ENCODE results near the gene CCL20.
"Not testable (repeated sequence)": the region's sequence is repeated elsewhere in the genome, so short reads cannot be mapped to it uniquely, and the experiment has no call there.

CCL20 gene

GRCh38 chr2:227813562-227814353, at the start of gene CCL20:
CCL20 (plus strand) TSS chr2:227813842; CDS start chr2:227813912, 70 bp downstream.
- no peak for DNase-seq

GRCh38 chr2:227765788-227766372, 47.8 kb upstream of the CCL20 start:
- DNase-seq = no peak

- peak; percentile 60 for DNase-seq
These were observed 47.2 kb upstream of the CCL20 start for GRCh38 chr2:227766373-227766883.

GRCh38 chr2:227767830-227768229, 45.8 kb upstream of the CCL20 start:
- DNase-seq = no peak

- no peak for DNase-seq
These were observed 41.4 kb upstream of the CCL20 start for GRCh38 chr2:227772197-227772661.

- no peak for DNase-seq
These were observed 40.7 kb upstream of the CCL20 start for GRCh38 chr2:227772932-227773331.

- DNase-seq = no peak
These were observed 39.5 kb upstream of the CCL20 start for GRCh38 chr2:227774011-227774624.

GRCh38 chr2:227774895-227775842, 38.5 kb upstream of the CCL20 start:
- DNase-seq = no peak

- DNase-seq = no peak
These were observed 32.5 kb upstream of the CCL20 start for GRCh38 chr2:227780981-227781615.

- no peak for DNase-seq
These were observed 31.8 kb upstream of the CCL20 start for GRCh38 chr2:227781841-227782240.

GRCh38 chr2:227782804-227783203, 30.8 kb upstream of the CCL20 start:
- DNase-seq = no peak

- peak; percentile 31 for DNase-seq
These were observed 30.1 kb upstream of the CCL20 start for GRCh38 chr2:227783404-227784138.

GRCh38 chr2:227785293-227785692, 28.3 kb upstream of the CCL20 start:
- no peak for DNase-seq

- DNase-seq = no peak
These were observed 25.1 kb upstream of the CCL20 start for GRCh38 chr2:227788561-227789018.

GRCh38 chr2:227789803-227790202, 23.8 kb upstream of the CCL20 start:
- no peak for DNase-seq

- no peak for DNase-seq
These were observed 20.4 kb upstream of the CCL20 start for GRCh38 chr2:227793148-227793712.

GRCh38 chr2:227796045-227796711, 17.5 kb upstream of the CCL20 start:
- no peak for DNase-seq

GRCh38 chr2:227796768-227797167, 16.9 kb upstream of the CCL20 start:
- not testable (repeated sequence) for DNase-seq

- DNase-seq = no peak
These were observed 14.4 kb upstream of the CCL20 start for GRCh38 chr2:227799202-227799601.

GRCh38 chr2:227802882-227803281, 10.8 kb upstream of the CCL20 start:
- no peak for DNase-seq
